ENCODE measurements around the gene SLFN14.
"Not testable (repeated sequence)": the region's sequence is repeated elsewhere in the genome, so short reads cannot be mapped to it uniquely, and the experiment has no call there.

The SLFN14 gene

DNA sequence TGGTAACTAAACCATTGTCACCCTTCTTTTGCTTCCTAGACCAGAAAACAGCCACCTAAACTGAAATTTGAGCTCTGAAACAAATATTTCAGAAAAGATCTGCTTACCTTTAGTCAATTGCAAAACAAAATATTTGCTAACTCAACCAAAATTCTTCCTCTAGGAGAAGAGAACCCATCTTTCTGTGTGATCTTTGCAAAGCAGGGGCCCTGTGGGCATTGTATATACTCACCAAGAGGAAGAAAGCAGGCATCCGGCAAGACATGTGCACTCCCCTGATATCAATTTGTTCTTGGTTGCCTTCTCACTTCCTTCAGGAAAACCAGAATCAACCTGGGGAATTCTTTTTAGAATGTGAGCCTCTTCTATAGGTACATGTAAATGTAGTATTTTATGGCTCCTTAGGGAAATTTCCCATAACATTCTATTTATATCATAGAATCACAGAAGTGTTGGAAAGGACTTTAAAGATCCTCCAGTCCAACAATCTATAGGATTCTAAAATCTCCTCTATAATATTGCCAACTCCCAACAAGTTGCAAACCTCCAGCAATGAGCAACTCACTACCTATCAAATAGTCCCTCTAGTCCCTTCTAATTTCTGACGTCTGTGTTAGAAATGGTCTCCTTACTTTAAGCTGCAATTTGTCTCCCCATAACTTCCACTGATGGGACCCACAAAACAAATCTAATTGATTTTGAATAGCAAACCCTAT lies 966 bp downstream of the SLFN14 start:
- DNase-seq (ENCODE audit: low read depth): no peak

DNA sequence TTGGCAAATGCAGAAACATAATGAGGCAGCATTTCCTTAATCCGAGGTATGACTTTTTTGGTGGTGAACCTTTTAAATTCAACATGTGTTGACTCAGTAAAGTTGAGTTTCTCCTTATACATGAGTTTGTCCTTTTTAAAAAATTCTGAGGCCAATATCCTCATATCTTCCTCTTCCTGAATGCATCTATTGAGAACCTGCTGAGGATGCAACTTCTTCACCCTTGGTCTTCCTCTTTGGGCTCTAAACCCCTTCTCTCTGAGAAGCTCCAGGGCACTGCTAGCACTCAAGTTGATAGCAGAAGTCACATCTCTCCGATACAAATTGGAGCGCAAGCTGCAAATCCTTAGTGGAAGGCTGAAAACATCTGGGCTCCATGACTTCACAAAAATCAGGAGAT lies 3.3 kb downstream of the SLFN14 start:
- no peak for DNase-seq (ENCODE audit: low read depth)

DNA sequence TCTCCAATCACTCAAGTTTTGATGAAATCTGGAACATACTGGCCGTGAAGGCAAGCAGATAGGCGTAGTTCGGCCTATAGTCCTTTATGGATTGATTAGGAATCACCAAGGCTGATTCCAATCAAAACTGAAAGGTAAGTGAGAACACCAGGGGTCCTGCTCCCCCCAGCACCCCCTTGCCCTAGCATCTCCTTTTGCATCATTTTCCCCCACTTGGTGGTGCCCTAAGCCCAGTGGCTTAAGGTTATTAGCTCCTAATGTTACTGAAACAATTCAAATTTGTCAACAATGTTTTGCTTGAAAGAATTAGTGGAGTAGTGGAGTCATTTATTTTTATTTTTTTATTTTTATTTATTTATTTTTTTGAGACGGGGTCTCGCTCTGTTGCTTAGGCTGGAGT lies 4.9 kb downstream of the SLFN14 start:
- DNase-seq (ENCODE audit: low read depth): no peak

DNA sequence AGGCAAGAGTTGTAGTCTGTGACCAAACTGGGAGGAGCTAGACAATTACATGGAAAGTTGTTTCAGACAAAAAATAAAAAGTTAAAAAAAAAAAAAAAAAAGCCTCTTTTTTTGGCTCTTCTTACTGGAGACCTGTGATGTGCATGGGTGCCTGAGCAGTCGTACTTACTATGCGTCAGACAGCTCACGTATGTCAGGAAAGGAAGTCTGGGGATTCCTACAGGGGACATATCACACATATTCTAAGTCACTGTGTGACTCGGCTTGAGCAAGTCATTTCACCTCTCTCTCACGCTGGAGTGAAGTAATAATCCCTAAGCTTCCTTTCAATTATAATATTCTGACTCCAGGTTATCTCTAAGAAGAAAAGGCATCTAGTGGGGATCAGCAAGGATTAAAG lies 6.0 kb downstream of the SLFN14 start:
- no peak for DNase-seq (ENCODE audit: low read depth)

DNA sequence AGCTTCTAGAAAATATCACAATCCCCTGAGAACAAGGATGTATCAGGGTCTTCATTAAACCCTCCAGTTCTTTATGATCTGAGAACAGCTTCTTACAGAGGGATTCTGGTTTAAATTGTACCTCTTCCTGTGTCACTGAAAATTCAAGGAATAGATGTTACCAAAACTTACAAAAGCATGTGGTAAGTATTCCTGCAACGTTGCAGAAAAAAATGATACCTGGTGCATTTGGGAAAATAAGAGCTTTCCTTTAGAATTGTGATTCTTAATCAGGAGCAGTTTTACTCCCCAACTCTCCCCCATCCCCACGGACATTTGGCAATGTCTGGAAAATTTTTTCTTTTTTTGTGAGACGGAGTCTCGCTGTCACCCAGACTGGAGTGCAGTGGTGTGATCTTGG lies 7.3 kb downstream of the SLFN14 start:
- DNase-seq (ENCODE audit: low read depth): no peak

DNA sequence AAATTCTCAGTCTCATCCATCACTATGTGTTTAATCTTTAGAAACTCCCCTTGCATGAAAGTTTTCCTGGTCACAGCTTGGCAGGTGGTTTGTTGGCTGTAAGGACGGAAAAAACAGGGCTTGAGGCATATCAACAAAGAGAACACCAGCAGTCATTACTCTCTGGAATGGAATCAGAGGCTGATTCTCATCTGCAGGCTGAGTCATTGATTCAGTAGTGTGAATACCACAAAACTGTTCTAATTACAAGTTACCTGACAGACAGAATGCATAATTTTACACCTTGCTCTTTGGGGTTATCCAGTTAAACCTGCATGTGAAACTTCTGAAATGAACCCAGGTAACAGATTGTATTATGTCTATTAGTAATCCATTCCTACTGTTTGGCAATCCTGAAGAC lies 11.6 kb downstream of the SLFN14 start:
- DNase-seq (ENCODE audit: low read depth): no peak

DNA sequence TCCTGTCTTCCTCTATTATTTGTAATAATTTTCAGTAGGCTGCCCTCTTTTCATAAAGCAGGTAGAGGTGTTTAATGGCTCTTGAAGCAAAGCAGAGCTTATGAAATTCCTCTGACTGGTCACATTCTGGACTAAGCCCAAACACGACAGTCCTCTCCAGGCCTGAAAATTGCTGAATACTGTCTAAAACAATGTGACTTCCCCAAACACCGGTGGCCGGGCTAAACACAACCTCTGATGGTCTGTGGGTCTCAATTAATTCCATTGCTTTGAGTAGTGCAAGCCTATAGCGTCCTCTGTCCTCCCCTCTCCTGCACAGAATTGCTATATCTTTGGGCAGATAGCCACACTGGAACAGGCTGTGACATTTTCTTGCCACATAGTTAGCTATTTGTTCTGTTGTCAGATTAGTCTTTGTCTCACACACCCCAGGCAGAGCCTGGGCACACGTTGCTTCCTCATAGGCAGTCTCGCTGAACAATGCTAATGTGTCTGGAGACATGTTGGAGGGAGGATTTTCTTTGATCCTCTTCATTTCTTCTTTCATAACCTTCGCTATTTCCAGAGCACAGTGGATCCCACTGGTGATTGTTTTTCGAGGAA lies 12.3 kb downstream of the SLFN14 start:
- no peak for DNase-seq (ENCODE audit: low read depth)

DNA sequence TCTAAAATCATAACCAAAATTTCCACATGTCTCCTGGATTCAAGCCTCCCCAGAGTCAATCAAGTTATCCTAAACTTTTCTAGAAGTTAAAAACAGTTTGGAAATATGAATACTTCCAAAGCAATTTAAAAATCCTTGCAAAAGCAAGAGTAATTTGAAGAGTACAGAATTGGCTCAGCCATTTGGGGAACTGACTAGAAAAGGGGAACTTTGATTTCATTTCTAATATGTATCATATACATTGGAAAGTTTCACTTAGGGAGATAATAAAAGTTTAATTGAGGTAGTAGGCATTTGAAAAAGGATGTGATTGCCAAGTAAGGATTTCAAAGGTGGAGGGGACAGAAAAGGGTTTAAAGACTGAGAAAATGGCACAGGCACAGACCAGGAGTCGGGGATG lies 14.1 kb downstream of the SLFN14 start:
- no peak for DNase-seq (ENCODE audit: low read depth)

DNA sequence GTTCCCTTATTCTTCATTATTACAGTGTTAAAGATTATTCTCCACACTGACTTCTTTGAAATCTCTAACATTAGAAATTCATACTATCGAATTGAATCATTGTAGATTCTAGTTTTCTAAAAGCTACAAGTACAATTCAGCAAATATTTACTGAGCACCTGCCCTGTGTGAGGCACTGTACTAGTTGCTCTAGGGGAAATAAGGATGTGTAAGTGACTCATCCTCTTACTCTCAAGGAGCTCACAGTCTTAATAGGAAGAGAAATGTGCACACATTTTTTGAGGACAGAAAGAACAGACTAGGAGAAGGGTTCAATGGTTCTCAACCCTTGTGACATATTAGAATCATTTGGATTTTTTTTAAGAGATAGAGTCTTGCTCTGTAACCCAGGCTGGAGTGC lies 15.5 kb downstream of the SLFN14 start:
- DNase-seq (ENCODE audit: low read depth): no peak

DNA sequence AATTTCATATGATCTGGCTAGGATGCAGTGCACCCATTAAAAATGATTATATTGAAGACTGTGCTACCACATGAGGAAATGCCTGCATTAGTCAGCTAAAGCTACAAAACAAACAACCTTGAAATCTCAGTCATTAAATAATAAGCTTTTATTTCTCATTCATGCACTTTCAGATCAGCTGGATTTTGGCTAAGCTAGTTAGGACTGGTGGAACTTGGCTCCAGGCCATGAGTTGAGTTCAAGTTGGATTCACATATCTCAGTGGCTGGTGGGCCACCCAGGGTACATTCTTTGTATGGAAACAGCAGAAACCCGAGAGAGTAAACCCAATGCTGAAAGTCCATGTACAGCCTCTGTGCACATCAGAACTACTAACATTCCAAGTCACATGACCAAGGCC lies 16.8 kb downstream of the SLFN14 start:
- no peak for DNase-seq (ENCODE audit: low read depth)

DNA sequence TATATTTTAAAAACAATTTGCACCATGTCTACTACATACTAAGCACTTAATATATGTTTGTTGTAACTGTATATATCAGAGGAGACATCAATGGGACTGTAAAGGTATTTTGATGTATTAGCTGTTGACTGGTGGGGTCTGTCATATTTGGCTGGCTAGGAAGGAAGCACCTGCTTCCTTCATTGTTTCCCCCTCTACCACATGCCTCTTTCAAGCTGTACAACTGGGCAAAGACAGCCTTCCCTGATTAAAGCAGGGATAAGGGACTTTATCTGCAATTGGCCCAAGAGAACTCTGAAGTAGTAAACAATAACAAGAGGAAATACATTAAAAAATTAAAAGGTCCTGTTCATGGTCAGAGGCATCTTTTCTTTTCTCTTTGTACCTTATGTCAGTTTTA lies 17.6 kb downstream of the SLFN14 start:
- no peak for DNase-seq (ENCODE audit: low read depth)

DNA sequence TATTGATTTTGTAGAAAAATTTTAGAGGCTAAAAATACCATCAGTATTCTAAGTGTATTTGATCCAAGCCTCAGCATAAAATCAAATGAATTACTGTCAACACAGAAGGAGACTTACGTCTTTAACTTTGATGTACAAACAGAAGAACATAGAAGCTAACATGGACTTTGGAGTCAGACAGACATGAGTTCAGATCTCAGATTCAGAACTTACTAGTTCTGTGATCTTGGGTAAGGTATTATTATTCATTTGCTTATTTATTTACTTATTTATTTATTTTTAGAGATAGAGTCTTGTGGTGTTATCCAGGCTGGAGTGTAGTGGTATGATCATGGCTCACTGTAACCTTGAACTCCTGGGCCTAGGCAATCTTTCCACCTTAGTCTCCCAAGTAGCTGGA lies 19.2 kb downstream of the SLFN14 start:
- no peak for DNase-seq (ENCODE audit: low read depth)

DNA sequence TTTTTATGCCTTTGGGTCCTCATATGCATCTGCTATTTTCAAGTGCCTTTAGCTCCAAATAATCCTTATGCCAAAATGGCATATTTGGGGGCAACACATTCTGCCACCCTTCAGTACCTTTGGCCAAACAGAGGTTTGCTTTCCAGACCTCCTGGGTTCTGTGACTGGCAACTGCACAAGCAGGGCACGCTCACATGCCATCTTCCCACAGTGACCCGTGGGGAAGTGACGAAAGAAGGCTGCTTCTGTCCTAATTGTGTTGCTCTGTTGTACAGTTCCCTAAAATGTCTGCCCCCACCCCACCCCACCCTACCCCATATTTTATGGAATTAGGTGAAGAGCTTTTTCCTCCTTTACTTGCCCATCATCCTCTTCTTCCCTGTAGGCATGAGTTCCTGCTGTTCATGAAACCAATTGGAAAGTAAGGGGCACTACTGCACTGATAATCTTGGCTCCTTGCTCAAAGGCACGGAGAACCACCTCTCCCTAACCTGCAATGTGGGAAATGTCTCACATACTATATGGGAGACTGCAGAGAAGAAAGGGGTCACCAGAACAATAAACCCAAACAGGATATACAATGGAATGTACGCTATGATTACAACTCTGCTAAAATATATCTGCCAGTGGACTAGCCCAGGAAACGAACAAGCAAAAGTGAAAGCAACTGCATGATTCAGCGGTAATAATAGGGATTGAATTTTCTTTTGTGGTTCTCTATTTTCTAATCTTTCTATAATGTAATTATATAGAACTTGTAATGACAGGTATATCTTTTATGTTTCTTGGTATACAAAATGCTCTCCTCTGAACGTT lies 19.8 kb downstream of the SLFN14 start:
- peak; percentile 21 for DNase-seq (ENCODE audit: low read depth)

DNA sequence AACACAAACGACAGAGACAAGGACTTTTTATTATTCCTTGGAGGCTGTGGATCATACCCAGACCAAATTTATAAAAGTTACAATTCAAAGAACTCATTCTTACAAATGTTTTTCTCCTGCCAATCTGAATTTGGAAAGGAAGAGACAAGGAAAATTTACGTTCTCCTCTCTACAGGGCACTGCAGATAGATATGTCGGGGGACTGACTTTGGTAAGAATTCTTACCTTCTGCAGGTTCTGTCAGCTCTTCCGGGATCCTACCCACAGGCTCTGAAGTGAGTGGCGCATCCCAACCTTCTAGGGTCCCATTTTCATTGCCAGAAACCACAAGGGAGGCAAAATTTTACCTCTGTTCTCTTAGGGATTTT lies 21.0 kb downstream of the SLFN14 start:
- DNase-seq (ENCODE audit: low read depth): no peak

DNA sequence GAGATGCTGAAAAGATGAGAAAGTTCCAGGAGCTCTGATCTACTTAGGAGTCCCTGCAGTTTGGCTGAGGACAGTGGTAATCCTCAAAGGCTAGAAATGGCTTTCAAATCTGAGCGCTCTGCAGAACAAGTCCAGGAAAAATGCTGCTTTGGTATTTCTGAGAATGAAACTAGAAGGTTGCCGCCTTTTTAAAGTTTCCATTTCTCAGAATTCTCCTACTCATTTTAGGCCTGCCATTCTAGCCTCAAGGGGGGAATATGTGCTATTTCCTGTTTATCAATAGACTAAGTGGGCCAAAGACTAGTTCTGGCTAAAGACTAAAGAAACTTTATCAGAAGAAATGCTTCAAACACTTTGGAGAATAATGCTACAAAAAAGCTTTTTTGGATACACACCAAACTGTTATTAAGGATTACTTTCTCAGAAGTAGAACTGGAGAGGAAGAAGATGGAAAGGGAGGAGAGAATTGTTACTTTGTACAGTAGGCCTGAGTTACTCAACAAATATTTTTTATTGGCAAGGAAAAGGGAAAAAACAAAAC lies 22.9 kb downstream of the SLFN14 start, which contains the start of gene SLFN12L:
SLFN12L (minus strand) TSS at position 78 of the 541 bp plus-strand sequence. CDS start 15,314 bp downstream, outside the sequence.
- no peak for DNase-seq (ENCODE audit: low read depth)

DNA sequence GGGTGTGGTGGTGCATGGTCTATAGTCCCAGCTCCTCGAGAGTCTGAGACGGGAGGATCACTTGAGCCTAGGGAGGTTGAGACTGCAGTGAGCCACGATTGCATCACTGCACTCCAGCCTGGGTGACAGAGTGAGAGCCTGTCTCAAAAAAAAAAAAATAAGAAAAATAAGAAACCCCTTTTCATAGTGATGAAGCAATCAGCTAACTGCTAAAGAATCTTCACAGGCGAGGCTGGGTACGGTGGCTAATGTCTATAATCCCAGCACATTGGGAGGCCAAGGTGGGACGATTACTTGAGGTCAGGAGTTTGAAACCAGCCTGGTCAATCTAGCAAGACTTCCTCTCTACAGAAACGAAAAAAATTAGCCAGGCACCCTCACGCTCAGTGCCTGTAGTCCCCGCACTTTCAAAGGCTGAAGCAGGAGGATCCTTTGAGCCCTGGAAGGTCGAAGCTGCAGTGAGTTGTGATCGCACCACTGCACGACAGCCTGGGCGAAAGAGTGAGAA lies 23.9 kb downstream of the SLFN14 start:
- no peak for DNase-seq (ENCODE audit: low read depth)

DNA sequence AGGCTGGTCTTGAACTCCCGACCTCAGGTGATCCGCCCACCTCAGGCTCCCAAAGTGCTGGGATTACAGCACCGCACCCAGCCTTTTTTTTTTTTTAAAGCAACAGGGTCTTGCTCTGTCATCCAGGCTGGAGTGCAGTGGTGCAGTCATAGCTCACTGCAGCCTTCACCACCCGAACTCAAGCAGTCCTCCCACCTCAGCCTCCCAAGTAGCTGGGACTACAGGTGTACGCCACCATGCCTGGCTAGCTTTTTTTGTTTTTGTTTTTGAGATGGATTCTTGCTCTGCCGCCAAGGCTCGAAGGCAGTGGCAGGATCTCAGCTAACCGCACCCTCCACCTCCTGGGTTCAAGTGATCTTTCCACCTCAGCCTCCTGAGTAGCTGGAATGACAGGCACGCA lies 25.2 kb downstream of the SLFN14 start:
- not testable (repeated sequence) for DNase-seq (ENCODE audit: low read depth)

DNA sequence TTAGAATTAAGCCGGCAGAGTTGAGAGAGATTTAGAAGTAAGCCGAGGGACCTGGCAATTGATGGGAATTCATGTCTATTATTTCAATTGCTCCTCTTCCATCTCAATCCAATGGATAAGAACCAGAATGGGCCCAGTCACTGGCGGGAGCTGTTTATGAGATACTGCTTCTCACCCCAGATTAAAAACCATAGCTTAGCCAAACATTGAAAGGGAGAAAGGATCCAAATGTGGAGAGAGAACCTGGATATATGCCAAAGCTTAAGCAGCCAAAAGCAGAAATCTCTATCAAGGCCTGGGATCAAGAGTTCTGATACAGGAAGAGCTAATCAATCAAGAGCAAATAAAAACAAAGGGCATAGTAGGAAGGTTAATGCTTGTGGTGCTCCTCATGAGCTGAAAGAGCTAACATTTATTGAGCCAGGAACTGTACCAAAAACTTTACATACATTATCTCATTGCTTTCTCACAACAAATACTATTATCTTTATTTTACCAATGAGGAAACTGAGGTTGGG lies 26.0 kb downstream of the SLFN14 start:
- no peak for DNase-seq (ENCODE audit: low read depth)

DNA sequence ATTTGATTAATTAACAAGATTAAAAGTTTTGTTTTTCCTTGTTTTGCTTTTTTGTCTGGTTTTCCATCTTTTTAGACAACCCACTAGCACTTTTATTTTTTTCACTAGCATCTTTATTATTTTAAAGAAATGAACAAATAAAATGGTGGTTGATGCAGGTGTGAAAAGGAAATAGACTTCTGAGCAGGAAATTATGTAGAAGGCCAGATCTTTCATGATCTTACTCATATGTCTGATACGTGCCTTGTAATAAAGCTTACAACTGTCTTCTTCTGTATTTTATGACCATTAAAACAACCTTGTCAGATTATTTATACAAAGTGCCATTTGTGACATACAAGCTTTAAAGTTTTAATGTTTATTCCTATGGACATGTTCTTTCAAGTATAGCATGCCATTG lies 29.5 kb downstream of the SLFN14 start:
- no peak for DNase-seq (ENCODE audit: low read depth)

DNA sequence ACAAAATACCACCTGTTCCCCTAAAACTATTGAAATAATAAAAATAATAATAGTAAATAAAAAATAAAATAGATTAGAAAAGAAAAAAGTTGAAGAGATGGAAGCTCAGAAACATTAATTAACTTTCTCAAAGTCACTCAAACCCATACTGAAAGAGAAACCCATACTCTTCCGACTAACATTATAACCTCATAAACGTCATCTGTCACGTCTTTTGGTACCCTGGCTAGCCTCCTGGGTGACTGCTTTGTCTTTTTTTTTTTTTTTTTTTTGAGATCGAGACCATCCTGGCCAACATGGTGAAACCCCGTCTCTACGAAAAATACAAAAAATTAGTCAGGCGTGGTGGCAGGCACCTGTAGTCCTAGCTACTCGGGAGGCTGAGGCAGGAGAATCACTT lies 30.8 kb downstream of the SLFN14 start:
- no peak for DNase-seq (ENCODE audit: low read depth)

DNA sequence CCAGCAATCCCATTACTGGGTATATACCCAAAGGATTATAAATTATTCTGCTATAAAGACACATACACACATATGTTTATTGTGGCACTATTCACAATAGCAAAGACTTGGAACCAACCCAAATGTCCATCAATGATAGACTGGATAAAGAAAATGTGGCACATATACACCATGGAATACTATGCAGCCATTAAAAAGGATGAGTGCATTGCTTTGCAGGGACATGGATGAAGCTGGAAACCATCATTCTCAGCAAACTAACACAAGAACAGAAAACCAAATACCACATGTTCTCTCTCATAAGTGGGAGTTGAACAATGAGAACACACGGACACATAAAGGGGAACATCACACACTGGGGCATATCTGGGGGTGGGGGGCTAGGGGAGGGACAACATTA lies 31.3 kb downstream of the SLFN14 start:
- DNase-seq (ENCODE audit: low read depth): not testable (repeated sequence)

DNA sequence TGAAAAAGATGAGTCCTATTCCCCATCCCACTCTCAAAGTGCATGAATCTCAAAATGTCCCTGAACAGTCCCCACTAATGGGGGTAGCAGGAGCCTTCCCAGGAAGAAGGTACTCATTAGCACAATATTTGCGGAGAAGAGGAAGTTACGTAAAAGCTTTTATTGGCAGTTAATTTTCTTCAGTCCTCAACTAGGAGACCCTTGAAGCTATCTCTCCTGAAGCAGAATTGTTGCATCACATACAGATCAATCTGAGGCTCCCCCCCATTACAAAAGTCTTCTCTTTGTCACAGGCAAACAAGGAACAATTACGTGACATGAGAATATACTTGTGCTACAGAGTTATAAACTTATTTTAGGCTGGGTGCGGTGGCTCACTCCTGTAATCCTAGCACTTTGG lies 37.3 kb downstream of the SLFN14 start:
- no peak for DNase-seq (ENCODE audit: low read depth)
